ENCODE results near the gene KRT39. TPM values are rescaled to one million over a fixed set of nuclear protein-coding genes. Genes with fewer than 3 reads are reported as not detected.

The KRT39 gene
- total RNA-seq, 1 donor: 0.36 TPM

GRCh38 chr17:40995116-40995515 lies 28.4 kb upstream of the KRT39 start:
- H3K9me3 ChIP-seq (ENCODE audit: low read depth, low read length): no peaks in the 10 kb centered on the region
- no peaks in the 10 kb centered on the region for H3K36me3 ChIP-seq (ENCODE audit: insufficient read depth, low read length)
- no peak overlapping the region for H3K4me2 ChIP-seq (ENCODE audit: insufficient read depth, low read length)
- DNase-seq (ENCODE audit: insufficient read length, low spot score, missing footprints): no peak
- TF ChIP-seq, protein P1, sequence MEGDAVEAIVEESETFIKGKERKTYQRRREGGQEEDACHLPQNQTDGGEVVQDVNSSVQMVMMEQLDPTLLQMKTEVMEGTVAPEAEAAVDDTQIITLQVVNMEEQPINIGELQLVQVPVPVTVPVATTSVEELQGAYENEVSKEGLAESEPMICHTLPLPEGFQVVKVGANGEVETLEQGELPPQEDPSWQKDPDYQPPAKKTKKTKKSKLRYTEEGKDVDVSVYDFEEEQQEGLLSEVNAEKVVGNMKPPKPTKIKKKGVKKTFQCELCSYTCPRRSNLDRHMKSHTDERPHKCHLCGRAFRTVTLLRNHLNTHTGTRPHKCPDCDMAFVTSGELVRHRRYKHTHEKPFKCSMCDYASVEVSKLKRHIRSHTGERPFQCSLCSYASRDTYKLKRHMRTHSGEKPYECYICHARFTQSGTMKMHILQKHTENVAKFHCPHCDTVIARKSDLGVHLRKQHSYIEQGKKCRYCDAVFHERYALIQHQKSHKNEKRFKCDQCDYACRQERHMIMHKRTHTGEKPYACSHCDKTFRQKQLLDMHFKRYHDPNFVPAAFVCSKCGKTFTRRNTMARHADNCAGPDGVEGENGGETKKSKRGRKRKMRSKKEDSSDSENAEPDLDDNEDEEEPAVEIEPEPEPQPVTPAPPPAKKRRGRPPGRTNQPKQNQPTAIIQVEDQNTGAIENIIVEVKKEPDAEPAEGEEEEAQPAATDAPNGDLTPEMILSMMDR (IDR thresholded peaks at IDR 0.05; ENCODE audit: extremely low read depth, low read depth, low read length): no peak
- H3K4me1 ChIP-seq (ENCODE audit: insufficient read depth, low read length): no peaks in the 10 kb centered on the region
- no peak overlapping the region for H2AFZ ChIP-seq (ENCODE audit: low read length)
- no peaks in the 10 kb centered on the region for H3K27me3 ChIP-seq (ENCODE audit: insufficient read depth, low read length)
- no peak overlapping the region for H3K27ac ChIP-seq (ENCODE audit: low read depth, low read length)
- no peak overlapping the region for H3K4me3 ChIP-seq (ENCODE audit: insufficient read depth, low read length)
- no peaks in the 10 kb centered on the region for H3K79me2 ChIP-seq (ENCODE audit: insufficient read depth, low read length)
- no peaks in the 10 kb centered on the region for H4K20me1 ChIP-seq (ENCODE audit: insufficient read depth, low read length)

DNA sequence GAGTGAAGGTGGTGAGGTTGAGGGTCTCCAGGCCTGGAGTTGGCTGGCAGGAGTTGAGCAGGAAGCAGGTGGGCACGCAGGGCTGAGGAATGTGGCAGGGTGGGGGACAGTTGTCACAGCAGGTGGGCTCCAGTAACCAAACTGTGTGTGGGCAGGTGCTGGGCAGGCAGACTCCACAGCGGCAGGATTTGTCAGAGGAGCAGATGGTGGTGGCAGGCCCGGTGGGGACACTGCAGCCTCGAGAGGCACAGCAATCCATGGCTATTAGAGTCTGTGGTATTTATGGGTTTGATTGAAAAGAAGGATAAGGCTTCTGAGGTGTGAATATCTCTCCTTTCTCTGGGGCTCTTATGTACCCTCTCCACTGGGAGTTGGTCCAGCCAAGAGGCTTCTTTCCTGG lies 27.1 kb upstream of the KRT39 start, which contains the start of gene KRTAP3-3:
Gene KRTAP3-3 (minus strand): TSS at position 326 of the 400 bp plus-strand sequence. CDS start 67 bp downstream, at position 259.
- no peaks in the 10 kb centered on the region for H3K79me2 ChIP-seq (ENCODE audit: insufficient read depth, low read length)
- no peaks in the 10 kb centered on the region for H3K4me1 ChIP-seq (ENCODE audit: insufficient read depth, low read length)
- no peak within 1 kb of the TSS for H3K4me3 ChIP-seq (ENCODE audit: insufficient read depth, low read length)
- H3K9me3 ChIP-seq (ENCODE audit: low read depth, low read length): no peaks in the 10 kb centered on the region
- H4K20me1 ChIP-seq (ENCODE audit: insufficient read depth, low read length): no peaks in the 10 kb centered on the region
- H3K4me2 ChIP-seq (ENCODE audit: insufficient read depth, low read length): no peak within 1 kb of the TSS
- H3K27ac ChIP-seq (ENCODE audit: low read depth, low read length): no peak within 1 kb of the TSS
- TF ChIP-seq, protein P1 (IDR thresholded peaks at IDR 0.05; ENCODE audit: extremely low read depth, low read depth, low read length): no peak
- no peak within 1 kb of the TSS for H2AFZ ChIP-seq (ENCODE audit: low read length)
- DNase-seq (ENCODE audit: insufficient read length, low spot score, missing footprints): no peak
- no peaks in the 10 kb centered on the region for H3K36me3 ChIP-seq (ENCODE audit: insufficient read depth, low read length)
- no peaks in the 10 kb centered on the region for H3K27me3 ChIP-seq (ENCODE audit: insufficient read depth, low read length)

DNA sequence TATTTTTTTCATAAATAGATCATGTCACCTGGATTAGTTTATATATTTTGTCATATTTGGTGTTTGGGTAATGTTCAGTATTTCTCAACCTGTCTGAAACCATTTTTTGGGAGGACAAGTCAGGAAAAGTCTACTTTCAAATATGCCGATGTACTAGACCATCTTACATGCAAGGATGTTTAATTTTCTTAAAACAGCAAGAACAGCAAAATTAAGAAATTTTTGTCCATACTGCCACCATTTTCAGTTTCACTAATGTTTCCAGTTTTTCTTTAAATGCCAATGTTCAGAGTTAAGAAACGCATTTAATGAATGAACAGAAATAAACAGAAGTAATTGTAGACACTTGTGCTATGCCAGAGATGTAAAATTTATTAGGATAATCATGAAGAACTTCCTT lies 26.3 kb upstream of the KRT39 start:
- Histone ChIP-seq H3K4me3 (ENCODE audit: insufficient read depth, low read length) (no peak overlapping the region), H3K27me3 (ENCODE audit: insufficient read depth, low read length) (no peaks in the 10 kb centered on the region), H3K4me1 (ENCODE audit: insufficient read depth, low read length) (no peaks in the 10 kb centered on the region), H3K9me3 (ENCODE audit: low read depth, low read length) (no peaks in the 10 kb centered on the region), H3K79me2 (ENCODE audit: insufficient read depth, low read length) (no peaks in the 10 kb centered on the region), H4K20me1 (ENCODE audit: insufficient read depth, low read length) (no peaks in the 10 kb centered on the region), H3K4me2 (ENCODE audit: insufficient read depth, low read length) (no peak overlapping the region), H3K36me3 (ENCODE audit: insufficient read depth, low read length) (no peaks in the 10 kb centered on the region), H3K27ac (ENCODE audit: low read depth, low read length) (no peak overlapping the region), H2AFZ (ENCODE audit: low read length) (no peak overlapping the region)
- TF ChIP-seq, protein P1 (IDR thresholded peaks at IDR 0.05; ENCODE audit: extremely low read depth, low read depth, low read length): no peak
- no peak for DNase-seq (ENCODE audit: insufficient read length, low spot score, missing footprints)

DNA sequence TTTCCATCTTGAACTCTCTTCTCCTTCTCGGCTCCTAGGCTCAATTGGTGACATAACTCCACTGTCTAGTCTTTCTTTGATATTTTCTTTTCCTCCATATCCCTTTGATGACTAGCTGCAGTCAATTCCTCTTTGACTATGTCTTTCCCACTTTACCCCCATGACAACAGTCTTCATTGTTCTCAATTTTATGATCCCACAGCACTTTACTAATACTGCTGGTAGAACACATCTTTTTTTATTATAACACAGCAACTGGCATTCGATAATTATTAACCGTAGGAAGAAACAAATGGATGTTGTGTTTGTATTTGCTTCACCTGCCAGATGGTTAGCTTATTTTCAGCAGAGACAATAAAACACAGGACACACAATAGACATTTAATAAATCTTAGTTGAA lies 25.9 kb upstream of the KRT39 start:
- TF ChIP-seq, protein P1 (IDR thresholded peaks at IDR 0.05; ENCODE audit: extremely low read depth, low read depth, low read length): no peak
- Histone ChIP-seq H3K4me3 (ENCODE audit: insufficient read depth, low read length) (no peak overlapping the region), H3K4me2 (ENCODE audit: insufficient read depth, low read length) (no peak overlapping the region), H3K4me1 (ENCODE audit: insufficient read depth, low read length) (no peaks in the 10 kb centered on the region), H3K27me3 (ENCODE audit: insufficient read depth, low read length) (no peaks in the 10 kb centered on the region), H2AFZ (ENCODE audit: low read length) (peak overlapping the region; percentile 42), H3K27ac (ENCODE audit: low read depth, low read length) (no peak overlapping the region), H3K36me3 (ENCODE audit: insufficient read depth, low read length) (no peaks in the 10 kb centered on the region), H4K20me1 (ENCODE audit: insufficient read depth, low read length) (no peaks in the 10 kb centered on the region), H3K79me2 (ENCODE audit: insufficient read depth, low read length) (no peaks in the 10 kb centered on the region), H3K9me3 (ENCODE audit: low read depth, low read length) (no peaks in the 10 kb centered on the region)
- no peak for DNase-seq (ENCODE audit: insufficient read length, low spot score, missing footprints)
